DND-41 (cell line): ENCODE data around the gene TNS1.

ENCODE experiments used
- EZH2 ChIP-seq: IDR thresholded peaks from 3 replicates; pipeline ENCODE4 v1.6.1; 2012; ENCODE audit warnings: borderline replicate concordance, low read depth, mild to moderate bottlenecking, moderate library complexity, low read length, inconsistent platforms; ENCODE audit not compliant: severe bottlenecking
- TF ChIP-seq, protein P1 (sequence below): IDR thresholded peaks from 2 replicates; pipeline ENCODE4 v1.5.1; 2012; ENCODE audit warnings: borderline replicate concordance, low read length, moderate library complexity, mild to moderate bottlenecking; ENCODE audit not compliant: poor library complexity, severe bottlenecking; ENCODE audit errors: extremely low read depth

DNA sequence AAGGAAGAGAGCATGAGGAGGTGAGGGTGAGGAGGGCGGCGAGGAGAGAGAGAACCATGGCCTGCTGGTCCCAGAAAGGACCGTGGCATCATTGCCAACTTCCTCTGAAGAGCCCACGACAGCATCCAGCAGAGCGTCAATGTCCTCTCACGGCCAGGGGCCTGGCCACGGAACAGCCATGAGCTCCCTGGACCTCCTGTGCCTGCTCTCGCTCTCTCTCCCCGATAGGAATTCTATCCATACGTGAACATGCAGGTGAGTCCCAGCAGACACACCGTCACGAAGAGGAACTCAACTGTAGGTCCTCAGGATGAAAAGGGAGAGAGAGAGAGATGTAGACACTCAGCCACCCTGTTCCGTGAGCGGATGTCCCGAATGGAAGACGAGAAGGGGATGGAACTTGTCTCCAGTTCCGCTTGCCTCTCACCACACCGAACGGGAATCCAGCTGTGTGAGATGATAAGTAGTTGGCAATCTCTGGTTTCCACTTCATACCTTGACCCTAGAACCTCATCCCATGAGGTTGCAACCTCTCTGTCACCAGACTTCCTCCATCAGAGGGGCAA is 107.6 kb downstream of the TNS1 start:
- no peak for TF ChIP-seq EZH2
- TF ChIP-seq, protein P1, sequence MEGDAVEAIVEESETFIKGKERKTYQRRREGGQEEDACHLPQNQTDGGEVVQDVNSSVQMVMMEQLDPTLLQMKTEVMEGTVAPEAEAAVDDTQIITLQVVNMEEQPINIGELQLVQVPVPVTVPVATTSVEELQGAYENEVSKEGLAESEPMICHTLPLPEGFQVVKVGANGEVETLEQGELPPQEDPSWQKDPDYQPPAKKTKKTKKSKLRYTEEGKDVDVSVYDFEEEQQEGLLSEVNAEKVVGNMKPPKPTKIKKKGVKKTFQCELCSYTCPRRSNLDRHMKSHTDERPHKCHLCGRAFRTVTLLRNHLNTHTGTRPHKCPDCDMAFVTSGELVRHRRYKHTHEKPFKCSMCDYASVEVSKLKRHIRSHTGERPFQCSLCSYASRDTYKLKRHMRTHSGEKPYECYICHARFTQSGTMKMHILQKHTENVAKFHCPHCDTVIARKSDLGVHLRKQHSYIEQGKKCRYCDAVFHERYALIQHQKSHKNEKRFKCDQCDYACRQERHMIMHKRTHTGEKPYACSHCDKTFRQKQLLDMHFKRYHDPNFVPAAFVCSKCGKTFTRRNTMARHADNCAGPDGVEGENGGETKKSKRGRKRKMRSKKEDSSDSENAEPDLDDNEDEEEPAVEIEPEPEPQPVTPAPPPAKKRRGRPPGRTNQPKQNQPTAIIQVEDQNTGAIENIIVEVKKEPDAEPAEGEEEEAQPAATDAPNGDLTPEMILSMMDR: no peak
